ENCODE results near the gene STMP1. TPM values are rescaled to one million over a fixed set of nuclear protein-coding genes. Genes with fewer than 3 reads are reported as not detected.

STMP1 gene
- total and polyA plus RNA-seq, 11 donors = 14.7 to 34.7 (median 29.2) TPM

- H3K9me3 ChIP-seq = no peaks in the 10 kb centered on the region
- ATAC-seq (peak in 1 of 4 donors; percentile 26), DNase-seq (no peak)
- no peak overlapping the region for H3K4me3 ChIP-seq
- H3K27me3 ChIP-seq = no peaks in the 10 kb centered on the region
- WGBS, 4 donors = 92 to 93% (median 92%) methylated on average over 19 to 20 of the region's 20 CpGs
- intact Hi-C loops (cut with DNase I) = no loop called here
- no peak overlapping the region for H3K27ac ChIP-seq
- no peaks in the 10 kb centered on the region for H3K36me3 ChIP-seq
- peaks cover 0 to 9% (median 0%) of the 10 kb centered on the region in 12 donors for H3K4me1 ChIP-seq
- TF ChIP-seq CTCF (IDR thresholded peaks at IDR 0.05) (no peak), POLR2A (IDR thresholded peaks at IDR 0.05) (no peak)
Observed at GRCh38 chr7:135706038-135706742, 43.9 kb downstream of the STMP1 start.

GRCh38 chr7:135706858-135707569 lies 44.7 kb downstream of the STMP1 start:
- H3K4me1 ChIP-seq = peaks cover 0 to 10% (median under 1%) of the 10 kb centered on the region in 12 donors
- no peaks in the 10 kb centered on the region for H3K36me3 ChIP-seq
- H3K27me3 ChIP-seq = no peaks in the 10 kb centered on the region
- WGBS, 4 donors = 67 to 79% (median 74%) methylated on average over 7 of the region's 7 CpGs
- no peaks in the 10 kb centered on the region for H3K9me3 ChIP-seq
- DNase-seq (no peak), ATAC-seq (no peak)
- no peak overlapping the region for H3K27ac ChIP-seq
- TF ChIP-seq POLR2A (IDR thresholded peaks at IDR 0.05) (no peak), CTCF (IDR thresholded peaks at IDR 0.05) (no peak)
- H3K4me3 ChIP-seq = no peak overlapping the region
- intact Hi-C loops (cut with DNase I) = no loop called here

- WGBS, 4 donors = 57 to 71% (median 64%) methylated on average over 5 of the region's 5 CpGs
- Histone ChIP-seq H3K9me3 (no peaks in the 10 kb centered on the region), H3K4me3 (no peak overlapping the region), H3K27ac (no peak overlapping the region), H3K4me1 (peaks cover 0 to 15% (median 6%) of the 10 kb centered on the region in 12 donors), H3K36me3 (no peaks in the 10 kb centered on the region), H3K27me3 (no peaks in the 10 kb centered on the region)
- ATAC-seq = no peak
- TF ChIP-seq CTCF (IDR thresholded peaks at IDR 0.05) = no peak
- no peak for TF ChIP-seq POLR2A (IDR thresholded peaks at IDR 0.05)
- no peak for DNase-seq
- intact Hi-C loops (cut with DNase I) = no loop called here
Observed at GRCh38 chr7:135707570-135707966, 45.3 kb downstream of the STMP1 start.

- ATAC-seq = no peak
- Histone ChIP-seq H3K4me1 (peaks cover 0 to 20% (median 10%) of the 10 kb centered on the region in 12 donors), H3K9me3 (no peaks in the 10 kb centered on the region), H3K36me3 (no peaks in the 10 kb centered on the region), H3K27ac (no peak overlapping the region), H3K27me3 (no peaks in the 10 kb centered on the region), H3K4me3 (no peak overlapping the region)
- intact Hi-C loops (cut with DNase I) = no loop called here
- WGBS, 4 donors = 91 to 94% (median 93%) methylated on average over 9 to 14 of the region's 14 CpGs
- no peak for TF ChIP-seq POLR2A (IDR thresholded peaks at IDR 0.05)
- TF ChIP-seq CTCF (IDR thresholded peaks at IDR 0.05) = no peak
- DNase-seq = no peak
Observed at GRCh38 chr7:135708041-135708440, 45.7 kb downstream of the STMP1 start.
